SU-DHL-6 (cell line): ENCODE results near the gene MYL9.

ENCODE experiments used
- CTCF ChIP-seq: fragments of 200-600 bp; sonication (generic); IDR thresholded peaks from one replicate; pipeline ENCODE4 v1.5.1; 2017; ENCODE audit warnings: antibody characterized with exemption, mild to moderate bottlenecking, low read length, moderate library complexity; ENCODE audit not compliant: insufficient read depth, poor library complexity, severe bottlenecking
- EZH2phosphoT487 ChIP-seq: fragments of 200-600 bp; sonication (generic), shearing (Covaris generic); conservative IDR thresholded peaks from 2 replicates; pipeline ENCODE4 v1.6.1; 2018; ENCODE audit warnings: mild to moderate bottlenecking, antibody characterized with exemption, low read length, moderate library complexity, mixed read lengths

DNA sequence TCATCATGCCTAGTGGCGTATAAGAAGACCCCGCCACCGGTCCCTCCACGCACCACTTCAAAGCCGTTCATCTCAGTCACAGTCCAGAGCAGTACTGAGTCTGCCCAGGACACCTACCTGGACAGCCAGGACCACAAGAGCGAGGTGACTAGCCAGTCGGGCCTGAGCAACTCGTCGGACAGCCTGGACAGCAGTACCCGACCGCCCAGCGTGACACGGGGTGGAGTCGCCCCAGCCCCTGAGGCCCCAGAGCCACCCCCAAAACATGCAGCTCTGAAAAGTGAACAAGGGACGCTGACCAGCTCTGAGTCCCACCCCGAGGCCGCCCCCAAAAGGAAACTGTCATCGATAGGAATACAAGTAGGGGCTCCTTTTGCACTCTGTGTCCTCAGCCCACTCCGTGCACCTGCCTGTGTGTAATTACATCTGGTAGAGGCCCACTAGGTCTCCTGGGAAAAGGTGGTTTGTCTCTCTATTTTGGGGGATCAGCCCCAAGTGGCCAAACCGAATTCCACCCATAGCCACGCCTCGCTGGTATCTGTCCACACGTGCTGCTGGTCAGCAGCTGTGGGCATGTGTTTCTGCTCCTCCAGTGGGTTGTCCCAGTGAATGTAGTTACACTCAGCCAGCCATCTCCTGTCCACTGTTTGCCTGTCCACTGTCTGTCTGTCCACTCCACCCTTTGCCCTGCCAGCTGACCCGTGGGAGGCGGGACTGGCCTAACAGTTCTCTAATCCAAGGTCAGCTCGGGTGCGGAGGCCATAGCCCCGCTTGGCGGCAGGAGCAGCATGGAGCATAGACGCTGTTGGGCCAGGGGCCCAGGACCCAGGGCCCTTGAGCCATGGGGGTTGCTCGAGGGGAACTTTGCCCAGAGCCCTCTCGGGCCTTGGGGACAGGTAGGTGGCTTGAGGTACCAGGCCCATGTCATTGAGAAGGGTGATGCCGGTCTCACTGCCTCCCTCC lies 44.3 kb upstream of the MYL9 start:
- TF ChIP-seq CTCF = no peak
- TF ChIP-seq EZH2phosphoT487 = no peak
